ENCODE data around the gene C3. TPM values are rescaled to one million over a fixed set of nuclear protein-coding genes. Genes with fewer than 3 reads are reported as not detected.

The C3 gene
- total RNA-seq, 1 experiment from 2014 or later: 5.0 TPM

DNA sequence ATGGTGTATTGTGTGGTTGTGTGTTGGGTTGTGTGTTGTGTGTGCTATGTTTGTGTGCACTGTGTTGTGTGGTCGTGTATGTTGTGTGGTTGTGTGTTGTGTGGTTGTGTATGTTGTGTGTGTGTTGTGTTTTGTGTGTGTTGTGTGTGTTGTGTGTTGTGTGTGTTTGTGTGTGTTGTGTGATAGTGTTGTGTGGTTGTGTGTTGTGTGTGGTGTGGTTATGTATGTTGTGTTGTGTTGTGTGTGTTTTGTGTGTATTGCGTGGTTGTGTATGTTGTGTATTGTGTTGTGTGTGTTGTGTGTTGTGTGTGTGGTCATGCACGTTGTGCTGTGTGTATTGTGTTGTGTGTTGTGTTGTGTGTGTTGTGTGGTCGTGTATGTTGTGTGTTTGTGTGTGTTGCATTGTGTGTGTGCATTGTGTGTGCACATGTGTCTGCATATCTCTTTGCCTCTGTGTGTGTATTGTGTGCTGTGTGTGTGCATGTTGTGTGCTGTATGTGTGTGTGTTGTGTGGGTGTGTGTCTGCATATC lies 2.9 kb downstream of the C3 start:
- Histone ChIP-seq H3K27me3 (ENCODE audit: control insufficient read depth, insufficient read depth, low read length) (no peaks in the 10 kb centered on the region), H3K36me3 (ENCODE audit: control insufficient read depth, insufficient read depth, low read length) (no peaks in the 10 kb centered on the region), H3K4me3 (ENCODE audit: low read depth in 2 of 2, low read length in 2 of 2) (no peak overlapping the region), H3K27ac (ENCODE audit: low read length) (no peak overlapping the region), H3K4me1 (ENCODE audit: control insufficient read depth, insufficient read depth, low read length) (no peaks in the 10 kb centered on the region), H3K9me3 (ENCODE audit: control insufficient read depth, insufficient read depth, low read depth, low read length) (no peaks in the 10 kb centered on the region)
- CTCF ChIA-PET: no interaction called here
- ATAC-seq (no peak), DNase-seq (ENCODE audit: low read depth, low spot score) (no peak)
- BruUV-seq (replicated peaks): no TSS peak
- intact Hi-C loops (cut with micrococcal nuclease; ENCODE audit: unreplicated experiment) (no loop called here), in situ Hi-C loops (cut with HindIII; ENCODE audit: low pct_unique_long_range_greater_than_20kb, low sequenced_read_pairs) (no loop called here)
- TF ChIP-seq TCF7L2 (IDR thresholded peaks at IDR 0.05; ENCODE audit: low read depth, low read length) (no peak), POLR2AphosphoS5 (IDR thresholded peaks at IDR 0.05; ENCODE audit: low read depth, low read length) (no peak), SIN3A (IDR thresholded peaks at IDR 0.05; ENCODE audit: borderline replicate concordance, insufficient read depth, low read depth, low read length) (no peak)
- TF ChIP-seq, protein P1, sequence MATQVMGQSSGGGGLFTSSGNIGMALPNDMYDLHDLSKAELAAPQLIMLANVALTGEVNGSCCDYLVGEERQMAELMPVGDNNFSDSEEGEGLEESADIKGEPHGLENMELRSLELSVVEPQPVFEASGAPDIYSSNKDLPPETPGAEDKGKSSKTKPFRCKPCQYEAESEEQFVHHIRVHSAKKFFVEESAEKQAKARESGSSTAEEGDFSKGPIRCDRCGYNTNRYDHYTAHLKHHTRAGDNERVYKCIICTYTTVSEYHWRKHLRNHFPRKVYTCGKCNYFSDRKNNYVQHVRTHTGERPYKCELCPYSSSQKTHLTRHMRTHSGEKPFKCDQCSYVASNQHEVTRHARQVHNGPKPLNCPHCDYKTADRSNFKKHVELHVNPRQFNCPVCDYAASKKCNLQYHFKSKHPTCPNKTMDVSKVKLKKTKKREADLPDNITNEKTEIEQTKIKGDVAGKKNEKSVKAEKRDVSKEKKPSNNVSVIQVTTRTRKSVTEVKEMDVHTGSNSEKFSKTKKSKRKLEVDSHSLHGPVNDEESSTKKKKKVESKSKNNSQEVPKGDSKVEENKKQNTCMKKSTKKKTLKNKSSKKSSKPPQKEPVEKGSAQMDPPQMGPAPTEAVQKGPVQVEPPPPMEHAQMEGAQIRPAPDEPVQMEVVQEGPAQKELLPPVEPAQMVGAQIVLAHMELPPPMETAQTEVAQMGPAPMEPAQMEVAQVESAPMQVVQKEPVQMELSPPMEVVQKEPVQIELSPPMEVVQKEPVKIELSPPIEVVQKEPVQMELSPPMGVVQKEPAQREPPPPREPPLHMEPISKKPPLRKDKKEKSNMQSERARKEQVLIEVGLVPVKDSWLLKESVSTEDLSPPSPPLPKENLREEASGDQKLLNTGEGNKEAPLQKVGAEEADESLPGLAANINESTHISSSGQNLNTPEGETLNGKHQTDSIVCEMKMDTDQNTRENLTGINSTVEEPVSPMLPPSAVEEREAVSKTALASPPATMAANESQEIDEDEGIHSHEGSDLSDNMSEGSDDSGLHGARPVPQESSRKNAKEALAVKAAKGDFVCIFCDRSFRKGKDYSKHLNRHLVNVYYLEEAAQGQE (IDR thresholded peaks at IDR 0.05; ENCODE audit: insufficient read depth in 1 of 2, low read depth in 2 of 2, low read length in 1 of 2): no peak
- TF ChIP-seq, protein P2, sequence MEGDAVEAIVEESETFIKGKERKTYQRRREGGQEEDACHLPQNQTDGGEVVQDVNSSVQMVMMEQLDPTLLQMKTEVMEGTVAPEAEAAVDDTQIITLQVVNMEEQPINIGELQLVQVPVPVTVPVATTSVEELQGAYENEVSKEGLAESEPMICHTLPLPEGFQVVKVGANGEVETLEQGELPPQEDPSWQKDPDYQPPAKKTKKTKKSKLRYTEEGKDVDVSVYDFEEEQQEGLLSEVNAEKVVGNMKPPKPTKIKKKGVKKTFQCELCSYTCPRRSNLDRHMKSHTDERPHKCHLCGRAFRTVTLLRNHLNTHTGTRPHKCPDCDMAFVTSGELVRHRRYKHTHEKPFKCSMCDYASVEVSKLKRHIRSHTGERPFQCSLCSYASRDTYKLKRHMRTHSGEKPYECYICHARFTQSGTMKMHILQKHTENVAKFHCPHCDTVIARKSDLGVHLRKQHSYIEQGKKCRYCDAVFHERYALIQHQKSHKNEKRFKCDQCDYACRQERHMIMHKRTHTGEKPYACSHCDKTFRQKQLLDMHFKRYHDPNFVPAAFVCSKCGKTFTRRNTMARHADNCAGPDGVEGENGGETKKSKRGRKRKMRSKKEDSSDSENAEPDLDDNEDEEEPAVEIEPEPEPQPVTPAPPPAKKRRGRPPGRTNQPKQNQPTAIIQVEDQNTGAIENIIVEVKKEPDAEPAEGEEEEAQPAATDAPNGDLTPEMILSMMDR (IDR thresholded peaks at IDR 0.05): no peak
- POLR2A ChIA-PET: no interaction called here

DNA sequence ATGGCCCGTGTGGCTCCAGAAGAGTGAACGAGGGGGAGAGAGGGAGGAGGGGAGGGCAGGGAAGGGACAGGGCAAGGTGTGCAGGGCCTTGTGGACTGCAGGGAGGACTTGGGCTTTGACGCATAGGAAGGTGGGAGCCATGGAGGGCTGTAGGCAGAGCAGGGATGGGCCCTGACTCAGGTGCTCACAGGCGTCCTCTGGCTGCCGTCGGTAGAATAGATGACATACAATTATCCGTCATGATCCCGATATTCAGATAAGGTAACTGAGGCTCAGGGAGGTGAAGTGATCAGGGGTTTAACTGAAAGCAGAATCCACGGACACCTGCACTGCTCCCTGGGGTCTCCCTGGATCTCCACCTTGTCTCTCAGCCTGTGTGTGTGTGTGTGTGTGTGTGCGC lies 3.4 kb downstream of the C3 start:
- BruUV-seq (replicated peaks): no TSS peak

More for the DNA sequence above, 3.4 kb downstream of the C3 start:
- TF ChIP-seq, protein P1 (IDR thresholded peaks at IDR 0.05; ENCODE audit: insufficient read depth in 1 of 2, low read depth in 2 of 2, low read length in 1 of 2): no peak
- no peak for TF ChIP-seq POLR2AphosphoS5 (IDR thresholded peaks at IDR 0.05; ENCODE audit: low read depth, low read length)
- TF ChIP-seq SIN3A (IDR thresholded peaks at IDR 0.05; ENCODE audit: borderline replicate concordance, insufficient read depth, low read depth, low read length): no peak
- TF ChIP-seq, protein P2 (IDR thresholded peaks at IDR 0.05): no peak; the same call in 1 of the 2 replicates
- no peak for TF ChIP-seq TCF7L2 (IDR thresholded peaks at IDR 0.05; ENCODE audit: low read depth, low read length)
- in situ Hi-C loops (cut with HindIII; ENCODE audit: low pct_unique_long_range_greater_than_20kb, low sequenced_read_pairs): no loop called here
- no peaks in the 10 kb centered on the region for H3K36me3 ChIP-seq (ENCODE audit: control insufficient read depth, insufficient read depth, low read length)
- no peaks in the 10 kb centered on the region for H3K27me3 ChIP-seq (ENCODE audit: control insufficient read depth, insufficient read depth, low read length)
- no peak for ATAC-seq
- no peaks in the 10 kb centered on the region for H3K9me3 ChIP-seq (ENCODE audit: control insufficient read depth, insufficient read depth, low read depth, low read length)
- H3K27ac ChIP-seq (ENCODE audit: low read length): no peak overlapping the region
- DNase-seq (ENCODE audit: low read depth, low spot score): no peak
- CTCF ChIA-PET: no interaction called here
- POLR2A ChIA-PET: no interaction called here
- no peaks in the 10 kb centered on the region for H3K4me1 ChIP-seq (ENCODE audit: control insufficient read depth, insufficient read depth, low read length)
- intact Hi-C loops (cut with micrococcal nuclease; ENCODE audit: unreplicated experiment): no loop called here
- H3K4me3 ChIP-seq (ENCODE audit: low read depth in 2 of 2, low read length in 2 of 2): no peak overlapping the region

Measured in Panc1 (cell line).